ENCODE data around the gene HP1BP3.

GRCh38 chr1:20770314-20771087 is 16.6 kb downstream of the HP1BP3 start:
- TF ChIP-seq CTCF (IDR thresholded peaks at IDR 0.05): no peak
- no peak for TF ChIP-seq REST (IDR thresholded peaks at IDR 0.05; ENCODE audit: insufficient read depth in 1 of 2, low read depth in 2 of 2, low read length in 1 of 2)
- no peak for TF ChIP-seq POLR2AphosphoS5 (IDR thresholded peaks at IDR 0.05; ENCODE audit: low read depth, low read length)

Measured in Panc1 (cell line).